Calu3 (cell line): ENCODE data around the gene FITM1. TPM values are rescaled to one million over a fixed set of nuclear protein-coding genes. Genes with fewer than 3 reads are reported as not detected.

ENCODE experiments used
- BruUV-seq: library from RNA; stranded (reverse); fragments of 400-500 nt; replicated peaks from 2 replicates; lab custom pipeline; 2021; lab: Mats Ljungman, UMichigan
- CTCF ChIA-PET: fragments of 300-600 bp; sonication (Branson Sonifier 250); formaldehyde crosslinking; loops from one replicate; lab custom pipeline; 2022; ENCODE audit warnings: antibody characterized with exemption; lab: Charles Lee
- DNase-seq: peaks from one replicate; pipeline ENCODE4 v3.0.0; 2022
- H3K27ac Mint-ChIP-seq: one replicate; pipeline ENCODE4 v1.8.0; 2022; ENCODE audit warnings: mixed read lengths; ENCODE audit not compliant: unreplicated experiment
- H3K27me3 Mint-ChIP-seq: one replicate; pipeline ENCODE4 v1.8.0; 2022; ENCODE audit warnings: mixed read lengths; ENCODE audit not compliant: unreplicated experiment
- H3K36me3 Mint-ChIP-seq: one replicate; pipeline ENCODE4 v1.8.0; 2022; ENCODE audit warnings: mild to moderate bottlenecking, moderate library complexity, mixed read lengths; ENCODE audit not compliant: insufficient read depth, unreplicated experiment
- H3K4me1 Mint-ChIP-seq: one replicate; pipeline ENCODE4 v1.8.0; 2022; ENCODE audit warnings: mild to moderate bottlenecking, low read depth, mixed read lengths; ENCODE audit not compliant: unreplicated experiment
- H3K4me3 Mint-ChIP-seq: one replicate; pipeline ENCODE4 v1.8.0; 2022; ENCODE audit warnings: mild to moderate bottlenecking, low read depth, moderate library complexity, mixed read lengths; ENCODE audit not compliant: unreplicated experiment
- H3K9me3 Mint-ChIP-seq: one replicate; pipeline ENCODE4 v1.8.0; 2022; ENCODE audit warnings: low read depth, mixed read lengths; ENCODE audit not compliant: unreplicated experiment
- CTCF ChIP-seq: fragments of 200-600 bp; IDR thresholded peaks from one replicate; pipeline ENCODE4 v1.8.0; 2022; ENCODE audit warnings: antibody characterized with exemption; ENCODE audit not compliant: unreplicated experiment
- intact Hi-C: fragments of 100-400 bp; cut with micrococcal nuclease; formaldehyde crosslinking; loops from one replicate; pipeline ENCODE4 v1.10.0; 2022; ENCODE audit not compliant: unreplicated experiment
- total RNA-seq: library from RNA; stranded (reverse); gene quantifications from 2 replicates; pipeline ENCODE4 v1.2.3, GENCODE V29; 2022

The FITM1 gene
- total RNA-seq, 1 experiment from 2014 or later = 0.47 TPM

DNA sequence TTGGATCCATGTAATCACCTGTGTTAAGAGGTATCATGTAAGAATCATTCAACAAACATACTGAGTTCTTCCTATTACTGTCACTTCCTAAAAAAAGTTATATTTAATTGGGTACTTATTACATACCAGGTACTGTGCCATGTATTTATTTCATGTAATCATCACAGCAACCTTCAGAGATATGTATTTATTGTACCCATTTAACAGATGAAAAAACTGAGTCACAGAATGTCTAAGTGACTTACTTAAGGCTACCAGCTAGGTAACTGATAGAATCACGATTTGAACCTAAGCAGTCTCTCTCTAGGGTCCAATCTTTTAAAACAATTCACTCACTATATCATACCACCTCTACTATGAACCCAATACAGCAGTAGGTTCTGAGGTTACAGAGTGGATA lies 14.0 kb downstream of the FITM1 start:
- Mint-ChIP-seq H3K27ac (peak overlapping the region; percentile 28), H3K9me3 (no peaks in the 10 kb centered on the region), H3K4me1 (peaks cover 36% of the 10 kb centered on the region), H3K27me3 (no peaks in the 10 kb centered on the region), H3K36me3 (peaks cover 67% of the 10 kb centered on the region), H3K4me3 (no peak overlapping the region)
- no peak for DNase-seq
- CTCF ChIA-PET = no interaction called here
- TF ChIP-seq CTCF = no peak
- intact Hi-C loops = no loop called here
- BruUV-seq = no TSS peak

- DNase-seq = no peak
- no peak for TF ChIP-seq CTCF
- H3K4me1 Mint-ChIP-seq = peaks cover 35% of the 10 kb centered on the region
- peak overlapping the region; percentile 77 for H3K27ac Mint-ChIP-seq
- H3K27me3 Mint-ChIP-seq = no peaks in the 10 kb centered on the region
- CTCF ChIA-PET = interaction anchor here (1.2 to 2.9 kb wide), 2 partner anchors 16 to 87 kb away, joined by 3 to 24 read pairs; partner anchors contain the start of gene IRF9
- H3K9me3 Mint-ChIP-seq = no peaks in the 10 kb centered on the region
- peaks cover 69% of the 10 kb centered on the region for H3K36me3 Mint-ChIP-seq
- no TSS peak for BruUV-seq
- intact Hi-C loops = no loop called here
- peak overlapping the region; percentile 89 for H3K4me3 Mint-ChIP-seq
These were observed 14.8 kb downstream of the FITM1 start for GRCh38 chr14:24145219-24145618.

DNA sequence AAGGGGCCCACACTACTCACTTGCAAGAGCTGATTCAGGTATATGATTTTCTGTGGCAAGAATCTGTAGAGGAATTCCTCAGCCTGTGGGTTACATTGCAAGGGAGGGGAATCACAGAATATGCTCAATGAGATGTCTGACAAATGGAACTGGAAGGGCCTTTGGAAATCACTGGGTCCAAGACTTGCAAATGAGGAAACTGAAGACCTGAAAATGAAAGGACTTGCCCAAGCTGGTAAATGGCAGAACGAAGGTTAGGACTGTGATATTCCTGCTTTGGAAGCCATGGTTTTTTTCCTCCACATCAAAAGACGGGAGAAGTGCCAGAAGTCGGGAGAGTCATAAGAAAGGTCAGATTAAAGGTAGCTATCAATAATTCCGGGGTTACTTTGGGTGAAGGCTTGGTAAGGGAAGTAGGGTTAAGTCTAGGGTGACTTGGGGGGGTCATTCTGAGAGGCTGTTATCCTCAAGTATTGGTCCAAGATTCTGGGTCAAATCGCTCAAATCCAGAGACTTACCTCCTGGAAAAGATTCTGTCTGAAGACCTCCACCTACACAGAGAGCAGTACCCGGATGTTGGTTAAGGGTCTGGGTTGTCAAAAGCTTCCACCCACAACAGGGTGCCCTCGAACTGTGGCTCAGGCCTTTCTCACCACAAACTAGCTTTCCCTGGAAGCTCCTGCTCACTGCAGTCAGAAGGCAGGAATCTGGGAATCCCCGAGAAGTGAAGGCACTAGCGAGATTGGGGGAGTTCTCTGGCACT lies 15.4 kb downstream of the FITM1 start:
- peak overlapping the region; percentile 89 for H3K4me3 Mint-ChIP-seq
- no peaks in the 10 kb centered on the region for H3K9me3 Mint-ChIP-seq
- no peak for TF ChIP-seq CTCF
- CTCF ChIA-PET = interaction anchor here (0.8 to 2.9 kb wide), 6 partner anchors 10 to 87 kb away, joined by 3 to 24 read pairs (median 5); partner anchors contain the start of genes DCAF11, IRF9, MDP1 and NRL
- intact Hi-C loops = loop anchor here (2.0 kb wide), 1 partner anchor 15 kb away; the partner anchor contains the start of gene IRF9
- peaks cover 63% of the 10 kb centered on the region for H3K36me3 Mint-ChIP-seq
- H3K27ac Mint-ChIP-seq = peak overlapping the region; percentile 77
- H3K4me1 Mint-ChIP-seq = peaks cover 35% of the 10 kb centered on the region
- no peaks in the 10 kb centered on the region for H3K27me3 Mint-ChIP-seq
- no peak for DNase-seq
- TSS peak; percentile 64 for BruUV-seq

DNA sequence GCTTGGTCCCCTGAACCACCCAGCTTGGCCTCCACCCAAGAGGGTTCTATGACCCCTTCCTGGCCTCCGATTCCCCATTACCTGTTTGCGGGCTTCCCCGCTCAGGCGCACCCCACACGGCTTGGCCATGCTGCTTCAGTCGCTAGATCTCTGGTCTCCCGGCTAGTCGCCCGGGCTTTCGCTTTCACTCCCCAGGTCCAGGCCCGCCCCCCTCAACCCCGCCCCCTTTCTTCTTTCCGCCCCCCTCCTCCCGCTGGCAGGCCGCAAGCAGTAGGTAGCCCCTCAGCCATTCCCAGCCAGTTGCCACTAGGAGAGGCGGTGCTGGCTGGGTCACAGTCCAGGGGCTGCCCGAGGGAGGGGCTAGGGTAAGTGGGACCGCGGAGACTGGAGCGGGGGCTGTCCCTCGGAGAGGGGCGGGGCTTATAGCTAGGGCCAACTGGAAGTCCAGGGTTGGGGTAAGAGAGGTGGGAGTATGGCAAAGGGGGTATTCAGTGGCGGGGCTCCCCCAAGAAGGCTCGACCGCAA lies 16.1 kb downstream of the FITM1 start, which contains the start of gene PSME2:
Gene PSME2 (minus strand): TSS at position 158 of the 525 bp plus-strand sequence. CDS start 29 bp downstream, at position 129.
- no TSS peak for BruUV-seq
- TF ChIP-seq CTCF = no peak
- Mint-ChIP-seq H3K36me3 (peaks cover 56% of the 10 kb centered on the region), H3K9me3 (no peaks in the 10 kb centered on the region), H3K4me1 (peaks cover 35% of the 10 kb centered on the region), H3K27me3 (no peaks in the 10 kb centered on the region), H3K4me3 (peak within 1 kb of the TSS; percentile 89), H3K27ac (peak within 1 kb of the TSS; percentile 77)
- DNase-seq = peak; percentile 98
- intact Hi-C loops = loop anchor here (2.0 kb wide), 1 partner anchor 14 kb away; the partner anchor contains the start of gene IRF9
- CTCF ChIA-PET = interaction anchor here (0.6 to 2.9 kb wide), 12 partner anchors 9 to 668 kb away, joined by 3 to 24 read pairs (median 4); partner anchors contain the start of genes DCAF11, DHRS1, IRF9 and NOP9
